Kidney (tissue), 14 donors: ENCODE data around the gene VAMP2. TPM values are rescaled to one million over a fixed set of nuclear protein-coding genes. Genes with fewer than 3 reads are reported as not detected.

ENCODE experiments used
- DNase-seq, 5 donors: peaks; one replicate each; pipeline ENCODE4 v3.0.0-alpha.2; 2013 to 2020
- FAIRE-seq: peaks from 2 replicates; lab custom pipeline; 2012; peaks lifted over from hg19 to GRCh38; lab: Jason Lieb, UNC
- H3K27ac ChIP-seq, 2 donors: one replicate each; pipeline ENCODE4 v1.7.0; 2013; ENCODE audit warnings: low read depth in 2 of 2, low read length in 2 of 2, inconsistent platforms in 1 of 2
- H3K27me3 ChIP-seq: one replicate; pipeline ENCODE4 v1.7.1; 2013; ENCODE audit warnings: low read length, inconsistent platforms; ENCODE audit not compliant: control insufficient read depth, insufficient read depth
- H3K36me3 ChIP-seq, 3 donors: one replicate each; pipeline versions ENCODE4 v1.7.0 to v1.7.1; 2013; ENCODE audit warnings: low read length in 3 of 3, control low read depth in 1 of 3, inconsistent platforms in 1 of 3; ENCODE audit not compliant: insufficient read depth in 3 of 3, control insufficient read depth in 2 of 3
- H3K4me1 ChIP-seq, 3 donors: one replicate each; pipeline versions ENCODE4 v1.7.0 to v1.7.1; 2013; ENCODE audit warnings: low read length in 3 of 3, inconsistent platforms in 1 of 3, low read depth in 1 of 3; ENCODE audit not compliant: control insufficient read depth in 2 of 3, insufficient read depth in 2 of 3
- H3K4me3 ChIP-seq, 3 donors: one replicate each; pipeline versions ENCODE4 v1.7.0 to v1.8.1; 2013; ENCODE audit warnings: low read length in 3 of 3, control low read depth in 1 of 3, inconsistent platforms in 1 of 3
- H3K9ac ChIP-seq, 3 donors: one replicate each; pipeline versions ENCODE4 v1.7.0 to v1.7.1; 2013; ENCODE audit warnings: low read length in 3 of 3, control low read depth in 1 of 3, inconsistent platforms in 1 of 3
- H3K9me3 ChIP-seq, 3 donors: one replicate each; pipeline versions ENCODE4 v1.7.0 to v1.7.1; 2013; ENCODE audit warnings: low read length in 3 of 3, control low read depth in 1 of 3, inconsistent platforms in 1 of 3; ENCODE audit not compliant: control insufficient read depth in 2 of 3, insufficient read depth in 1 of 3
- intact Hi-C: fragments of 100-400 bp; cut with DNase I; formaldehyde crosslinking; loops from one replicate; pipeline ENCODE4 v1.11.1; 2022
- polyA plus RNA-seq: library from polyadenylated mRNA; stranded (reverse); fragments of 350-450 nt; fragmentation: Illumina TruSeq; extraction: RNeasy Lipid Tissue Mini Kit (QIAGEN cat#74804); gene quantifications from one replicate; pipeline ENCODE4 v1.2.3, GENCODE V29; 2014; ENCODE audit warnings: low read depth, low replicate concordance; ENCODE audit not compliant: insufficient read depth
- total RNA-seq: library from RNA; stranded (reverse); fragmentation: NEBNext Ultra II Directional; extraction: Animal tissue kit (Norgen Biotek cat#: 25700); gene quantifications from one replicate; pipeline ENCODE4 v1.2.1, GENCODE V29; 2021
- TF ChIP-seq, protein P1 (sequence below): IDR thresholded peaks from 3 replicates; pipeline ENCODE4 v1.5.1; 2012; ENCODE audit warnings: mild to moderate bottlenecking, moderate library complexity, borderline replicate concordance; ENCODE audit not compliant: insufficient read depth; ENCODE audit errors: extremely low read depth
- donor health status: control.
- donor health status: control.
- donor health status: control.
- donor health status: control.
- donor health status: control.
- donor health status: DM: yes; HTN: yes; CAD: no.
- donor health status: Normal renal cell carcinoma (clear cell type).

VAMP2 gene
- total and polyA plus RNA-seq, 2 donors from 2014 or later, result 107 to 124 TPM

DNA sequence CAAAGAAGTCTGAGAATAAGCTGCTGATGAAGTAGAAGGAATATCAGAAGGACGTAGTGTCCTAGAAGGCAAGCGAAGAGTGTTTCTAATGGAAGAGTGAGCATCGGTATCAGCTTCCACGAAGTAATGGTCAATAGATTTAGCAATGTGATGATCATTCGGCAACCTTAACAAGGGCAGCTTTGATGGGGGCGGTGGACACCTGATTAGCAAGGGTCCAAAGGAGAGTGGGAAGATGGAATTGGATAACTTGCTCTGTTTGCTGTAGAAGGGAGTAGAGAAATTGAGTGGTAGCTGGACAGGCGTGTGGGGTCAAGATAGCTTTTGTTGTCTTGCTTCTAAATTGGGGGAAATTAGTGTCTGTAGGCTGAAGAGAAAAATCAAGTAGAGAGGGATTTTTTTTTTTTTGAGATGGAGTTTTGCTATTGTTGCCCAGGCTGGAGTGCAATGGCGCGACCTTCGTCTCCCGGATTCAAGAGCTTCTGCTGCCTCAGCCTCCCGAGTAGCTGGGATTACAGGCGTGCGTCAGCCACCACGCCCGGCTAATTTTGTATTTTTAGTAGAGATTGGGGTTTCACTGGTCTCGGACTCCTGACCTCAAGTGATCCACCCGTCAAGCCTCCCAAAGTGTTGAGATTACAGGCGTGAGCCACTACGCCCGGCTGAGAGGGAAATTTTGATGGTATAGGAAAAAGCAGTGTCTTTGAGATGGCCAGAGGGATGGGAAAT lies 24.9 kb downstream of the VAMP2 start:
- Histone ChIP-seq H3K27me3 (no peaks in the 10 kb centered on the region), H3K4me1 (peaks cover 0 to 11% (median 5%) of the 10 kb centered on the region in 3 donors), H3K9ac (peak overlapping the region; percentile 38 to 73 (median 45)), H3K36me3 (peaks cover 0 to 28% (median 26%) of the 10 kb centered on the region in 3 donors), H3K27ac (peak overlapping the region; percentile 63 to 91), H3K9me3 (no peaks in the 10 kb centered on the region), H3K4me3 (peak overlapping the region; percentile 8 to 74 (median 44))
- intact Hi-C loops, result no loop called here
- TF ChIP-seq, protein P1, sequence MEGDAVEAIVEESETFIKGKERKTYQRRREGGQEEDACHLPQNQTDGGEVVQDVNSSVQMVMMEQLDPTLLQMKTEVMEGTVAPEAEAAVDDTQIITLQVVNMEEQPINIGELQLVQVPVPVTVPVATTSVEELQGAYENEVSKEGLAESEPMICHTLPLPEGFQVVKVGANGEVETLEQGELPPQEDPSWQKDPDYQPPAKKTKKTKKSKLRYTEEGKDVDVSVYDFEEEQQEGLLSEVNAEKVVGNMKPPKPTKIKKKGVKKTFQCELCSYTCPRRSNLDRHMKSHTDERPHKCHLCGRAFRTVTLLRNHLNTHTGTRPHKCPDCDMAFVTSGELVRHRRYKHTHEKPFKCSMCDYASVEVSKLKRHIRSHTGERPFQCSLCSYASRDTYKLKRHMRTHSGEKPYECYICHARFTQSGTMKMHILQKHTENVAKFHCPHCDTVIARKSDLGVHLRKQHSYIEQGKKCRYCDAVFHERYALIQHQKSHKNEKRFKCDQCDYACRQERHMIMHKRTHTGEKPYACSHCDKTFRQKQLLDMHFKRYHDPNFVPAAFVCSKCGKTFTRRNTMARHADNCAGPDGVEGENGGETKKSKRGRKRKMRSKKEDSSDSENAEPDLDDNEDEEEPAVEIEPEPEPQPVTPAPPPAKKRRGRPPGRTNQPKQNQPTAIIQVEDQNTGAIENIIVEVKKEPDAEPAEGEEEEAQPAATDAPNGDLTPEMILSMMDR, result no peak
- FAIRE-seq, result no peak
- peak in 3 of 5 donors; percentile 5 to 59 (median 14) for DNase-seq

DNA sequence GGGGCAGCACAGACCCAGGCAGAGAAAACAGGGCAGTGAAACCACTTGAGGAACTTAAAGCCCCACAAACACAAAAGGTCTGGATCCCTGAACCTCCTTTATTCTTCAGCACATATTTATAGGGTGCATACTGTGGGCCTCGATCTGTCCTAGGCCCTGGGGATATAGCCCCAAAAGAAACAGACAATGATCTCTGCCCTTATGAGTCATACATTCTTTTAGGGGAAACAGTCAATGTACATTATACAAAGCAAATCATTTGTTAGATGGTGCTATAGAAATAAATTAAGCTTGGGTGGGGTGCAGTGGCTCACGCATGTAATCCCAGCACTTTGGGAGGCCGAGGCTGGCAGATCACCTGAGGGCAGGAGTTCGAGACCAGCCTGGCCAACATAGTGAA lies 28.8 kb downstream of the VAMP2 start:
- FAIRE-seq, result no peak
- no peak overlapping the region for H3K4me3 ChIP-seq
- H3K27ac ChIP-seq, result no peak overlapping the region
- DNase-seq, result no peak
- TF ChIP-seq, protein P1, result no peak
- peaks cover 0 to 5% (median 4%) of the 10 kb centered on the region in 3 donors for H3K4me1 ChIP-seq
- intact Hi-C loops, result no loop called here
- H3K27me3 ChIP-seq, result no peaks in the 10 kb centered on the region
- no peak overlapping the region for H3K9ac ChIP-seq
- no peaks in the 10 kb centered on the region for H3K9me3 ChIP-seq
- H3K36me3 ChIP-seq, result no peaks in the 10 kb centered on the region

DNA sequence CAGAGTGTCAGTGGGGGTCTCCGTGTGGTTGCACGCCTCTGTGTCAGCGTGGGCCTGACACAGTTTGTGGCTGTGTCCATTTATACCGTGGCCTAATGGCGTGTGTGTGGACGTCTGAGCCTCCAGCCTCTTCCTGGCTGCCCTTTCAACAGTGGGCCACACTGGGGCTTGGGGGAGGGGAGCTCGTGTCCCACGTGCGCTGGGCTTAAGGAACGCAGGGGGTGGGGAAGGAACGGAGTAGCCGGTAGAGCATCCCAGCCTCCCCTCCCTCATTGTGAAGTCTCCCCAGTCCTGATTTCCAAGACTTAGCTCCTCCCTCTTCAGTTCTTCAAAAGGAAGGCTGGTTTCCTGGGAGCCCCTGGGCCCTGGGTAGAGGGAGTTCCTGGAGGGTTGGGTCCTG lies 29.3 kb downstream of the VAMP2 start:
- Histone ChIP-seq H3K27me3 (no peaks in the 10 kb centered on the region), H3K27ac (no peak overlapping the region), H3K9me3 (no peaks in the 10 kb centered on the region), H3K4me1 (peaks cover 0 to 5% (median 4%) of the 10 kb centered on the region in 3 donors), H3K4me3 (no peak overlapping the region), H3K9ac (no peak overlapping the region), H3K36me3 (no peaks in the 10 kb centered on the region)
- DNase-seq (peak in 1 of 5 donors; percentile 35), FAIRE-seq (no peak)
- TF ChIP-seq, protein P1, result no peak
- intact Hi-C loops, result no loop called here
